Endodermal cell (in vitro differentiated cells): Measurements from ENCODE around the gene ADGRB3. TPM values are rescaled to one million over a fixed set of nuclear protein-coding genes. Genes with fewer than 3 reads are reported as not detected.
"Not testable (repeated sequence)": the region's sequence is repeated elsewhere in the genome, so short reads cannot be mapped to it uniquely, and the experiment has no call there.

Experiments
- DNase-seq: peaks from one replicate; pipeline ENCODE4 v3.0.0-alpha.2; 2017
- H3K27ac ChIP-seq: 2 replicates; pipeline ENCODE4 v1.5.1; 2013; ENCODE audit warnings: mild to moderate bottlenecking, low read depth, low read length, moderate library complexity
- H3K27me3 ChIP-seq: 2 replicates; pipeline ENCODE4 v1.6.1; 2013; ENCODE audit warnings: mild to moderate bottlenecking, low read length, moderate library complexity; ENCODE audit not compliant: insufficient read depth, control insufficient read depth, poor library complexity, severe bottlenecking
- H3K36me3 ChIP-seq: 2 replicates; pipeline ENCODE4 v1.7.0; 2013; ENCODE audit warnings: mild to moderate bottlenecking, low read length, moderate library complexity; ENCODE audit not compliant: control insufficient read depth, insufficient read depth
- H3K4me1 ChIP-seq: one replicate; pipeline ENCODE4 v1.7.0; 2013; ENCODE audit warnings: low read length; ENCODE audit not compliant: control insufficient read depth, insufficient read depth
- H3K4me3 ChIP-seq: 2 replicates; pipeline ENCODE4 v1.5.1; 2013; ENCODE audit warnings: mild to moderate bottlenecking, low read length, moderate library complexity
- H3K9ac ChIP-seq: 2 replicates; pipeline ENCODE4 v1.6.1; 2013; ENCODE audit warnings: mild to moderate bottlenecking, low read length, moderate library complexity; ENCODE audit not compliant: poor library complexity, severe bottlenecking; ENCODE audit errors: extremely low read depth
- H3K9me3 ChIP-seq: 2 replicates; pipeline ENCODE4 v1.6.1; 2013; ENCODE audit warnings: mild to moderate bottlenecking, low read length, moderate library complexity; ENCODE audit not compliant: control insufficient read depth
- H3K27ac Mint-ChIP-seq: 2 replicates; pipeline ENCODE4 v1.8.0; 2020; ENCODE audit warnings: mixed read lengths
- H3K27me3 Mint-ChIP-seq: 2 replicates; pipeline ENCODE4 v1.8.0; 2021; ENCODE audit warnings: mild to moderate bottlenecking, mixed read lengths; ENCODE audit not compliant: insufficient read depth
- H3K36me3 Mint-ChIP-seq: 2 replicates; pipeline ENCODE4 v1.8.0; 2020; ENCODE audit warnings: low read depth, mixed read lengths
- H3K4me1 Mint-ChIP-seq: 2 replicates; pipeline ENCODE4 v1.8.0; 2020; ENCODE audit warnings: mixed read lengths
- H3K4me3 Mint-ChIP-seq: 2 replicates; pipeline ENCODE4 v1.8.0; 2020; ENCODE audit warnings: mild to moderate bottlenecking, moderate library complexity, mixed read lengths
- H3K9me3 Mint-ChIP-seq: 2 replicates; pipeline ENCODE4 v1.8.0; 2020; ENCODE audit warnings: mild to moderate bottlenecking, mixed read lengths
- WGBS, 2 experiments: methylation state at CpG; one replicate each; pipeline versions ENCODE4 v1.1.5 to v1.1.7; 2013; ENCODE audit warnings: missing lambda C conversion rate in 2 of 2, mixed read lengths in 1 of 2; ENCODE audit not compliant: insufficient coverage in 1 of 2, insufficient read length in 1 of 2; 5-methylcytosine and 5-hydroxymethylcytosine counted together
- total RNA-seq, 2 donors: library from RNA; stranded (reverse); fragmentation: NEBNext Ultra II Directional in 1 of 2; extraction: Animal tissue kit (Norgen Biotek cat#: 25700) in 1 of 2; gene quantifications; 2 replicates in 1 of 2; 3 replicates in 1 of 2; pipeline ENCODE4 v1.2.1, GENCODE V29; 2021
- TF ChIP-seq, protein P1 (sequence below): fragments of 200-600 bp; sonication (generic); conservative IDR thresholded peaks from 2 replicates; pipeline ENCODE4 v1.5.0; 2021; ENCODE audit warnings: antibody characterized with exemption, mild to moderate bottlenecking

ADGRB3 gene
- total RNA-seq, 2 donors from 2014 or later = 0.33 to 1.3 TPM

DNA sequence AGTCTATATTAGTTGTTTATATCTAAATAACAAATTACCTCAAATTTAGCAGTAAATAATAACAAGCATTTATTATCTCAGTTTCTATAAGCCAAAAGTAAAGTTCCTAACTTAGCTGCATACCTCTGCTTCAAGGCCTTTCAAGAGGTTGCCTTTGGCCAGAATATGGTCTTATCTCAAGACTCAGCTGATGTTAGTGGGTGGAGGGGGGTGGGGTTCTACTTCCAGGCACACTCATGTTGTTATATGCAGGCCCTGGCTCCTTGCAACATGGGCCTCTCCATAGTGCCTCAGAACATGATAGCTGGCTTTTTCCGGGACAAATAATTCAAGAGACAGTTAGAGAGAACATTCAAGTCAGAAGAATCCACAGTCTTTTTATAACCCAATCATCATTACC lies 266.0 kb downstream of the ADGRB3 start:
- Histone ChIP-seq H3K27me3 (no peaks in the 10 kb centered on the region), H3K4me3 (no peak overlapping the region), H3K36me3 (no peaks in the 10 kb centered on the region), H3K27ac (no peak overlapping the region), H3K4me1 (no peaks in the 10 kb centered on the region), H3K9me3 (no peaks in the 10 kb centered on the region), H3K9ac (no peak overlapping the region)
- Mint-ChIP-seq H3K27me3 (no peaks in the 10 kb centered on the region), H3K4me1 (no peaks in the 10 kb centered on the region), H3K27ac (no peak overlapping the region), H3K4me3 (no peak overlapping the region), H3K36me3 (no peaks in the 10 kb centered on the region), H3K9me3 (no peaks in the 10 kb centered on the region)
- TF ChIP-seq, protein P1, sequence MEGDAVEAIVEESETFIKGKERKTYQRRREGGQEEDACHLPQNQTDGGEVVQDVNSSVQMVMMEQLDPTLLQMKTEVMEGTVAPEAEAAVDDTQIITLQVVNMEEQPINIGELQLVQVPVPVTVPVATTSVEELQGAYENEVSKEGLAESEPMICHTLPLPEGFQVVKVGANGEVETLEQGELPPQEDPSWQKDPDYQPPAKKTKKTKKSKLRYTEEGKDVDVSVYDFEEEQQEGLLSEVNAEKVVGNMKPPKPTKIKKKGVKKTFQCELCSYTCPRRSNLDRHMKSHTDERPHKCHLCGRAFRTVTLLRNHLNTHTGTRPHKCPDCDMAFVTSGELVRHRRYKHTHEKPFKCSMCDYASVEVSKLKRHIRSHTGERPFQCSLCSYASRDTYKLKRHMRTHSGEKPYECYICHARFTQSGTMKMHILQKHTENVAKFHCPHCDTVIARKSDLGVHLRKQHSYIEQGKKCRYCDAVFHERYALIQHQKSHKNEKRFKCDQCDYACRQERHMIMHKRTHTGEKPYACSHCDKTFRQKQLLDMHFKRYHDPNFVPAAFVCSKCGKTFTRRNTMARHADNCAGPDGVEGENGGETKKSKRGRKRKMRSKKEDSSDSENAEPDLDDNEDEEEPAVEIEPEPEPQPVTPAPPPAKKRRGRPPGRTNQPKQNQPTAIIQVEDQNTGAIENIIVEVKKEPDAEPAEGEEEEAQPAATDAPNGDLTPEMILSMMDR = no peak
- WGBS, 2 experiments = 93% methylated on average over 1 of the region's 1 CpG; no CpG with 5 or more reads in 1 of the 2 experiments
- DNase-seq = no peak

DNA sequence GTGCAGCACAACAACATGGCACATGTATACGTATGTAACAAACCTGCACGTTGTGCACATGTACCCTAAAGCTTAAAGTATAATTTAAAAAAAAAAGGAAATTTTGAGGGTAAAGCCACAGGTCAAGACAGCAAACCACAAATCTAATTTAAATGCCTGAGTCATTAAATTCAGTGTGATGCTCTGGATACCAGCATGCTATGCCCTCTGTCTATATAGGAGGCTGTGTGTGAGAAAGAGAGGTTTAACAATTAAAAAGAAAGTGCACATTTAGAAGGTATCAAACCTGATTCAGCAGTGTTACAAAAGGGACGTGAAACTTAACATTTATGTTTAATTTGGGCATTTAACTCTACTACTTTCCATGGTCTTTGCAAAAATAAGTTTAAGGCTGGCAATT lies 276.3 kb downstream of the ADGRB3 start:
- H3K9me3 Mint-ChIP-seq = peaks cover 20% of the 10 kb centered on the region

DNA sequence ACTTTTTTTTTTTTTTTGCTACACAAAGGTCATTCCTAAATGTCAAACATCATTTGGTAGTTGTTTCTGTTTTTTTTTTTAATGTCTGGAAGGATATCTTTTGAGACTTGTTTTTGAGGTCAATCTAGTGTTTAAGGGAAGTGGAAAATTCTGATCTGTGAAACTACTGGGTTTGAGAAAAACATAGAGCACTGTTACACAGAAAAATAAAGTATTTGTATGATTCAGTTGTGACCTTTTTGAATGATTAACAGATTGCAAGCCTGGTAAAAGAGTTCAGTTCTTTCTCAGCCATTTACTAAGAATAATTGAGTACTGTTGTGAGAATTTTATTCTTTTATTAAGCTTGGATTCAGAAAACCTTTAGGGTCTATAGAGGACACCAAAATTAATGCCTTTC lies 276.7 kb downstream of the ADGRB3 start:
- no peaks in the 10 kb centered on the region for H3K36me3 ChIP-seq
- H3K9me3 Mint-ChIP-seq = peaks cover 20% of the 10 kb centered on the region
- H3K4me1 ChIP-seq = no peaks in the 10 kb centered on the region
- no peaks in the 10 kb centered on the region for H3K27me3 Mint-ChIP-seq
- no peaks in the 10 kb centered on the region for H3K9me3 ChIP-seq
- no peak overlapping the region for H3K9ac ChIP-seq
- no peak overlapping the region for H3K27ac ChIP-seq
- H3K4me1 Mint-ChIP-seq = no peaks in the 10 kb centered on the region
- TF ChIP-seq, protein P1 = no peak
- H3K27me3 ChIP-seq = no peaks in the 10 kb centered on the region
- DNase-seq = no peak
- H3K4me3 Mint-ChIP-seq = no peak overlapping the region
- H3K36me3 Mint-ChIP-seq = no peaks in the 10 kb centered on the region
- H3K4me3 ChIP-seq = no peak overlapping the region
- H3K27ac Mint-ChIP-seq = no peak overlapping the region

More for the DNA sequence above, 276.3 kb downstream of the ADGRB3 start:
- TF ChIP-seq, protein P1 = no peak
- Mint-ChIP-seq H3K4me1 (no peaks in the 10 kb centered on the region), H3K27me3 (no peaks in the 10 kb centered on the region), H3K36me3 (no peaks in the 10 kb centered on the region), H3K4me3 (no peak overlapping the region), H3K27ac (no peak overlapping the region)
- Histone ChIP-seq H3K27ac (no peak overlapping the region), H3K4me1 (no peaks in the 10 kb centered on the region), H3K36me3 (no peaks in the 10 kb centered on the region), H3K4me3 (no peak overlapping the region), H3K9ac (no peak overlapping the region), H3K9me3 (no peaks in the 10 kb centered on the region), H3K27me3 (no peaks in the 10 kb centered on the region)
- 92 to 100% methylated on average over 1 to 3 of the region's 3 CpGs for WGBS, 2 experiments
- DNase-seq = no peak

DNA sequence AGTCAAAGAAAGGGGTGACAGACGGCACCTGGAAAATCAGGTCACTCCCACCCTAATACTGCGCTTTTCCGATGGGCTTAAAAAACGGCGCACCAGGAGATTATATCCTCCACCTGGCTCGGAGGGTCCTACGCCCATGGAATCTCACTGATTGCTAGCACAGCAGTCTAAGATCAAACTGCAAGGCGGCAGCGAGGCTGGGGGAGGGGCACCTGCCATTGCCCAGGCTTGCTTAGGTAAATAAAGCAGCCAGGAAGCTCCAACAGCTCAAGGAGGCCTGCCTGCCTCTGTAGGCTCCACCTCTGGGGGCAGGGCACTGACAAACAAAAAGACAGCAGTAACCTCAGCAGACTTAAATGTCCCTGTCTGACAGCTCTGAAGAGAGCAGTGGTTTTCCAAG lies 277.7 kb downstream of the ADGRB3 start:
- not testable (repeated sequence) for H3K9ac ChIP-seq, H3K4me3 ChIP-seq, H3K4me1 Mint-ChIP-seq, H3K27ac ChIP-seq, DNase-seq, H3K4me1 ChIP-seq, H3K27me3 Mint-ChIP-seq, H3K4me3 Mint-ChIP-seq, H3K36me3 ChIP-seq, H3K27ac Mint-ChIP-seq, H3K36me3 Mint-ChIP-seq, H3K9me3 ChIP-seq, H3K27me3 ChIP-seq
- H3K9me3 Mint-ChIP-seq = peaks cover 20% of the 10 kb centered on the region
- WGBS, 2 experiments = 94 to 100% methylated on average over 2 to 9 of the region's 9 CpGs
